Astrocyte of the cerebellum (primary cell): ENCODE data around the gene ZBTB3.

Experiments
- DNase-seq: peaks from one replicate; pipeline ENCODE4 v3.0.0-alpha.2; 2011; ENCODE audit warnings: low read depth
- H3K4me3 ChIP-seq: 2 replicates; pipeline ENCODE4 v1.5.1; 2011; ENCODE audit warnings: mild to moderate bottlenecking, low read depth, low read length, moderate library complexity
- in situ Hi-C: cut with HindIII; loops from 2 replicates; pipeline ENCODE4 v1.10.0; 2017; ENCODE audit warnings: low sequenced_read_pairs
- TF ChIP-seq, protein P1 (sequence below): IDR thresholded peaks from 2 replicates; pipeline ENCODE4 v1.5.1; 2012; ENCODE audit warnings: low read length, low read depth, moderate library complexity, mild to moderate bottlenecking; ENCODE audit errors: missing control alignments

The ZBTB3 gene

DNA sequence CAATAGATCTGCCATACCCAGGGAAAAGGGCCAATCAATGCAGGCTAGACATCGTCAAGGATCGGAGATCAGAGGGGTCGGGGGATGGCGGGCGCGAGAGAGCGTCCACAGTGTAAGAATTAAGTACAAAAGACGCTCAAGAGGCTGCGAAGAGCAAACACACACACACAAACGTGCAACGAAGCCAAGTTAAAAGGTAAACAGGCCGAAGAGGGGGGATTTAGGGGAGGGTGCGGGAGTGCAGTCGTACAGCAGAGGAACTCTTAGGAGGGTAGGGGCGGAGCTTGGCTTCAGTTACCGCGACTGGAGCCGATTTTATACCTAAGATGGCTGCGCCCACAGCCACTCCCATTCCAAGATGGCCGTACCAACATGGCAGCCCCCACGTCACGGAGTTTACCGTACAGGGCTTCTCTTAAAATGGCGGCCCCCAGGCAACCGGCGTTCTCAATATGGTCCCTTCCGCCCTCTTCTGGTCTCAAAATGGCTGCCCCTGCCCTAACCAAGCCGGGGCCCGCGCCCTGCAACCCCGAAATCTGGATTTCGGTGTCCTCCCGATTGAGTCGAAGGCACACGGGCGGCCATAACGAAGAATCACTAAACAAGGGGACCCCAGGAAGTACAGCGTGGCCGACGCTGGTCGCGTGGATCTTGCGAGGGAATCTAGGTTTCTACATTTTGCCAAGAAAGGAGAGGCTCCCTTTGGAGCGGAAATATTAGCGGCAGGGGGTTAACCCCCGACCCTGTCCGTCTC is 44.5 kb downstream of the ZBTB3 start:
- in situ Hi-C loops = no loop called here
- TF ChIP-seq, protein P1, sequence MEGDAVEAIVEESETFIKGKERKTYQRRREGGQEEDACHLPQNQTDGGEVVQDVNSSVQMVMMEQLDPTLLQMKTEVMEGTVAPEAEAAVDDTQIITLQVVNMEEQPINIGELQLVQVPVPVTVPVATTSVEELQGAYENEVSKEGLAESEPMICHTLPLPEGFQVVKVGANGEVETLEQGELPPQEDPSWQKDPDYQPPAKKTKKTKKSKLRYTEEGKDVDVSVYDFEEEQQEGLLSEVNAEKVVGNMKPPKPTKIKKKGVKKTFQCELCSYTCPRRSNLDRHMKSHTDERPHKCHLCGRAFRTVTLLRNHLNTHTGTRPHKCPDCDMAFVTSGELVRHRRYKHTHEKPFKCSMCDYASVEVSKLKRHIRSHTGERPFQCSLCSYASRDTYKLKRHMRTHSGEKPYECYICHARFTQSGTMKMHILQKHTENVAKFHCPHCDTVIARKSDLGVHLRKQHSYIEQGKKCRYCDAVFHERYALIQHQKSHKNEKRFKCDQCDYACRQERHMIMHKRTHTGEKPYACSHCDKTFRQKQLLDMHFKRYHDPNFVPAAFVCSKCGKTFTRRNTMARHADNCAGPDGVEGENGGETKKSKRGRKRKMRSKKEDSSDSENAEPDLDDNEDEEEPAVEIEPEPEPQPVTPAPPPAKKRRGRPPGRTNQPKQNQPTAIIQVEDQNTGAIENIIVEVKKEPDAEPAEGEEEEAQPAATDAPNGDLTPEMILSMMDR = no peak

DNA sequence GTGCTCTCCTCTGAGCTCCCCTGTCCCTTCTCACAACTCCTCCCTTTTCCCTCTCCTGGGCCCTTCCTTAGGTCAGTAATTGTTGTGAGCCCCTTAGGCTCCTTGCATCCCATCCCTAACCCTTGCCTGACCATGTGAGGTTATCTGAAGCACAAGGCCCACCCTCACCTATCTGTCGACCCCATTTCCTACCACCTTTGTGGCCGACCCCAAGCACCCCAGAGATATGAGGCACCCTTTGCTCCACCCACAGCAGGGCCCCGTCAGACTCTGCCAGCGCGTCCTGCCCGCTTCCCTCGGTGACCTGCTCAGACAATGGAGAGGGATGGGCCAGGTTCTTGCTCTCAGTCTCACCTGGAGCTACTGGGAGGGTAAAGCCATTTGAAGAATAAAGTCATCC is 45.2 kb downstream of the ZBTB3 start:
- in situ Hi-C loops = no loop called here
- TF ChIP-seq, protein P1 = no peak
- no peak for DNase-seq
- peak overlapping the region; percentile 51 for H3K4me3 ChIP-seq

More for the DNA sequence above, 44.5 kb downstream of the ZBTB3 start:
- H3K4me3 ChIP-seq = peak overlapping the region; percentile 51
- peak; percentile 97 for DNase-seq

DNA sequence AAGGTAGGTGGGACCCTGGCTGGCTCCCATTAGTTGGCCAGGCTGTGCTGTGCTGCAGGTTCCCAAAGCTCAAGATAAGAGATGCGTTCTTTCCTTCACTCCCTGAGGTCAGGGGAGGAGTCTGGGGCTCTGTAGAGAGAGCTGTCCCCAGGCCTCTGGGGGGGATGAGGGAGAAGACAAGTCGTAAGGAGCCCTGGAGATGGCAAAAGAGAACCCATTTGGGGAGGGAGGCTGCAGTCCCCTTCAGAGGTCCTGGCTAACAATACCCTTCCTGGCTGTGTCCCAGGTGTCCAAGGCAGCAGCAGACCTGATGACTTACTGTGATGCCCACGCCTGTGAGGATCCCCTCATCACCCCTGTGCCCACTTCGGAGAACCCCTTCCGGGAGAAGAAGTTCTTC is 45.6 kb downstream of the ZBTB3 start:
- in situ Hi-C loops = no loop called here
- DNase-seq = no peak
- TF ChIP-seq, protein P1 = no peak
- H3K4me3 ChIP-seq = peak overlapping the region; percentile 51

DNA sequence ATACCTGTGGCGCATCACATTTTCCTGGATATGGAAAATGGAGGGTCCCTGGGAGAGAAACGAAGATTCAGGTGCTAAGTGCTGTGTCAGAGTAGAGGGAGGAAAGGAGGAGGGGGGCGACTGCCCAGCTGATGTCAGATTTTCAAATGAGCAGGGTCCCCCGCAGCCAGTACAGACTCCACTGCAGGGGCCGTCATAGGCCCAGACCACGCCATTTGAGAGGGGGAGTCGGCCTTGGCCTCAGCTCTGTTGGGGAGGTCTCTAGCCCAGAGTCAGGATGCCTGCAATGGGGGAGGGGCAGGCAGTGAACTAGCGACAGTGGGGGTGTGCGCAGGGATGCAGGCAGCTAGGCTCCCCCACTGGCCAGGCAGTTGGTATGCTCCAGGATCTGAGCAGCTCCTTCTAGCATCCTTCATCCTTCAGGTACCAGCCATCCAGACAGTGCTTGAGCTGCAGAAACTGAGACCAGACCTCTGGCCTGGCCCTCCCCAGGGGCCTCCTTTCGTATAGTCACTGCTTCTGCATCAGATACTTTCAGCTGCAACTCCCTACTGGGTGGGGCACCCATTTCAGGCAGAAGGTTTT is 46.6 kb downstream of the ZBTB3 start, which contains the start of the genes BSCL2 and GNG3:
BSCL2 (minus strand) TSS at position 148 of the 585 bp plus-strand sequence. CDS start 229 bp downstream, outside the sequence.
GNG3 (plus strand) TSS at position 400 of the 585 bp plus-strand sequence. CDS start 620 bp downstream, outside the sequence.
- TF ChIP-seq, protein P1 = no peak
- in situ Hi-C loops = no loop called here
- no peak for DNase-seq
- peak within 1 kb of the TSS; percentile 60 for H3K4me3 ChIP-seq

DNA sequence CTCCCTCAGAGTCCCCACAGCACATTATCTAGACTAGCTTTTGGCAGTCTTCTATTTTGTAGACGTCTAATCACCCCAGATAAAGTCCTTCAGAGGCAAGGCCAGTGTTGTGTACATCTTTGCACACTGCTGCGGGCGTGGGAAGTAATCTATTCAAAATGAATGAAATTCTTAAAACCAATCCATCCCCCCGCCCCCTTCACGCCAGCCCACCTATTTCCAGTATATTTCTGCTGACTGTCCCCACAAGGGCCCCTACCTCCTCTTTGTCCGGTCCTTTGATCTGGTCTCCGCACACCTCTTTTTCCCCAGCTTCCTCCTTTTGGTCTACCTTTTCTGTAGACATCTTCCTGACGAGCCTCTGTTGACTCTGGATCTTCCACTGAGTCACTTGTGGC is 47.1 kb downstream of the ZBTB3 start:
- in situ Hi-C loops = no loop called here
- peak overlapping the region; percentile 60 for H3K4me3 ChIP-seq
- no peak for DNase-seq
- TF ChIP-seq, protein P1 = no peak

DNA sequence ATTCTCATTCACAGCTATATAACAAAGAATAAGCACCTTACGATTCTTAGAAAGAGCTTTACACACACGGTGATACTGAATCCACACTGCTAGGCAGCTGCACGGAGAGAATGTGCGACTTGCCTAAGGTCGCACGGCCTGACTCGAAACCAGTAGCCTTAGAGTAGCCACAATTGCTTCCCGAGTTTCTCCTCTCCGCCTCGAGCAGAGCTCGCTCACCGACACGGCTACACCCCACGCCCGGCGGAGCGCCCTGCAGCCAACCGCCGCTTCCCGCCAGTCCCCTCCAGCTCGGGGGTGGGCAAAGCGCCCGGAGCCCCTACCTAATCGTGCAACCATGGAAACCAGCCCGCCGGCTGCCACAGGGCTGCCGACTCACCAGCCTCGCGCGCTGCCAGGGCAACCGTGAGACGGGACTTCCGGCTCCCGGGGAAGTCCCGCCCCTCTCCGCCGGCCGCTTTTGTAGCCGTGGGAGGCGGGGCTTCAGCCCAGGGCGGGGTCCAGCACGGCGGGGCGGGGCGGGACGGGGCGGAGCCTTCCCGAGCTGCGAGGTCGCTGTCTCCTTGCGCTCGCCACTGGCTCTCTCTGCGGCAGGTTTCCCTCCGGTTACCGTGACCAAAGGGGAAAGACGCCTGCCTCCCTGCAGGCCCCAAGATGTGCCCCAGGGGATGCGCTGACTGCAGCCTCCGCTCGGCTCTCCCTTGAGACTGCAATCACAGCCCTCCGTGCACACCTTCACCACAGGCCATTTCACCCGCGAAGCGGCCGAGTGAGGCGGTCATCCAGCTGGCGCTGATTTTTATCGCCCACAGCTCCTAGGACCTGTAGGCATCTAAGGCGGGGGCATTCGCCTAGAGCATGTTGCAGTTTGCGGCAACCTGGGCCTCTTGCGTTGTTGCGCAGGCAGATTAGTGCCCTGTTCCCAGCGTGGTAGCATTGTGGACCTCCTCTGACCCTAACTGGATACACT is 47.8 kb downstream of the ZBTB3 start:
- in situ Hi-C loops = no loop called here
- peak overlapping the region; percentile 60 for H3K4me3 ChIP-seq
- peak; percentile 84 for DNase-seq
- TF ChIP-seq, protein P1 = no peak
